HG03045 (cell line): ENCODE results near the gene DUSP22.
A peak's percentile ranks its signal among the peaks of the same experiment; 100 is the strongest.
"Not testable (repeated sequence)": the region's sequence is repeated elsewhere in the genome, so short reads cannot be mapped to it uniquely, and the experiment has no call there.

Experiments used
- ATAC-seq: cut with Tn5 transposase; IDR thresholded peaks from one replicate; pipeline ENCODE4 v1.9.1; 2021; ENCODE audit warnings: mild to moderate bottlenecking, moderate library complexity; ENCODE audit not compliant: unreplicated experiment

DUSP22 gene

GRCh38 chr6:322940-323729, 30.8 kb downstream of the DUSP22 start:
- no peak for ATAC-seq

- ATAC-seq: no peak
These were observed 31.4 kb downstream of the DUSP22 start for GRCh38 chr6:323730-324088.

GRCh38 chr6:324116-324728, 31.9 kb downstream of the DUSP22 start:
- ATAC-seq: no peak

GRCh38 chr6:324729-325125, 32.4 kb downstream of the DUSP22 start:
- no peak for ATAC-seq

- ATAC-seq: not testable (repeated sequence)
These were observed 33.0 kb downstream of the DUSP22 start for GRCh38 chr6:325161-325860.

DNA sequence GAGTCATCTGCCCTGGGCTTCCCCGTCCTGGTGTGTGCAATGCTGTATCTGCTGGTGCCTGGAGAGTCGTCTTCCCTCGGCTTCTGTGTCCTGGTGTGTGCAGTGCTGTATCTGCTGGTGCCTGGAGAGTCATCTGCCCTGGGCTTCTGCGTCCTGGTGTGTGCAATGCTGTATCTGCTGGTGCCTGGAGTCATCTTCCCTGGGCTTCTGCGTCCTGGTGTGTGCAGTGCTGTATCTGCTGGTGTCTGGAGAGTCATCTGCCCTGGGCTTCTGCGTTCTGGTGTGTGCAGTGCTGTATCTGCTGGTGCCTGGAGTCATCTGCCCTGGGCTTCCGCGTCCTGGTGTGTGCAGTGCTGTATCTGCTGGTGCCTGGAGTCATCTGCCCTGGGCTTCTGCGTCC, 33.8 kb downstream of the DUSP22 start:
- ATAC-seq: not testable (repeated sequence)

- ATAC-seq: no peak
These were observed 34.7 kb downstream of the DUSP22 start for GRCh38 chr6:326896-327537.

DNA sequence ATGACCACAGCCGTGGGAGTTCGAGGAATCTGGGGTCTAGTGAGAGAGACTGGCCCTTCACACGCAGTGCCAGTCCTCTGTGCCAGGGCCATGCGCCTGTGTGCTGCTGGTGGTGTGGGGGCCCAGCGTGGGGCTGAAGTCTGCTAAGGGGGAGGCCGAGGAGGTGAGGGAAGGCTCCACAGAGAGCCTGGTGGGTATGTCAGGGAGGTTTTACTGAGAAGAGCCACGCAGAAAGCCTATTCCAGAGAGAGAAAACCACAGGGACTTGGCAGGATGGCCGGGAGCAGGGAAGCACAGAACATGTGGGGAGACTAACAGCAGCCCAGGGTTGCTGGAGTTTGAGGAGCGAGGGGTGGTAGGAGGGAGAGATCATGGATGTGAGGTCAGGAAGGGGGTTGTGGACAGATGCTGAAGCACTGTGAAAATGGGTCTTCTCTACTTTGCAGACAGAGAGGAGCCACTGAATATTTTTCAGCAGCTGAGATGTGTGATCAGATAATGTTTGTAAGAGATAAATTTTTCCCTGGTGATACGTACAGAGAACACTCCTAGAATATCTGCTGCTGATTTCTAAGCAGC, 35.3 kb downstream of the DUSP22 start:
- no peak for ATAC-seq

GRCh38 chr6:328136-328670, 35.9 kb downstream of the DUSP22 start:
- peak; percentile 73 for ATAC-seq

DNA sequence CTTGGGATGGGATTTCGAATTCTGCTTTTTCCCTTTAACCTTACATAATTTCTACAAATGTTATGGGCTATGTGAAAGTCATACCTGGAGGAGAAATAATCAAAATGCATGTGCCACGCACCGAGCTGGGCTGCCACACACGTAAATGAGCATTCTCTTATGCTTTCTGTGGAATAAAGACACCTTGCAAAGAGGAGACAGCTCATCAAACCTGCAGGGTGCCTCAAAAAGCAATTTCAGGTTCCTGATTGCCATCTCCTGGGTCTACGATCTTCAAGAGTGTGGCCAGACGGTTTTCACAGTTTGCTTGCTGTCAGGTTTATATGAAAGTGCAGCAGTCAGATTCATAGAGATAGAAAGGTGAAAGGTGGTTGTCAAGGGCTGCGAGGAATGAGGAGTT, 36.6 kb downstream of the DUSP22 start:
- no peak for ATAC-seq

GRCh38 chr6:329888-330691, 37.8 kb downstream of the DUSP22 start:
- no peak for ATAC-seq

GRCh38 chr6:330948-331347, 38.7 kb downstream of the DUSP22 start:
- no peak for ATAC-seq

GRCh38 chr6:331622-332521, 39.6 kb downstream of the DUSP22 start:
- ATAC-seq: peak; percentile 30

- no peak for ATAC-seq
These were observed 40.4 kb downstream of the DUSP22 start for GRCh38 chr6:332671-333070.

GRCh38 chr6:333379-334002, 41.2 kb downstream of the DUSP22 start:
- no peak for ATAC-seq

DNA sequence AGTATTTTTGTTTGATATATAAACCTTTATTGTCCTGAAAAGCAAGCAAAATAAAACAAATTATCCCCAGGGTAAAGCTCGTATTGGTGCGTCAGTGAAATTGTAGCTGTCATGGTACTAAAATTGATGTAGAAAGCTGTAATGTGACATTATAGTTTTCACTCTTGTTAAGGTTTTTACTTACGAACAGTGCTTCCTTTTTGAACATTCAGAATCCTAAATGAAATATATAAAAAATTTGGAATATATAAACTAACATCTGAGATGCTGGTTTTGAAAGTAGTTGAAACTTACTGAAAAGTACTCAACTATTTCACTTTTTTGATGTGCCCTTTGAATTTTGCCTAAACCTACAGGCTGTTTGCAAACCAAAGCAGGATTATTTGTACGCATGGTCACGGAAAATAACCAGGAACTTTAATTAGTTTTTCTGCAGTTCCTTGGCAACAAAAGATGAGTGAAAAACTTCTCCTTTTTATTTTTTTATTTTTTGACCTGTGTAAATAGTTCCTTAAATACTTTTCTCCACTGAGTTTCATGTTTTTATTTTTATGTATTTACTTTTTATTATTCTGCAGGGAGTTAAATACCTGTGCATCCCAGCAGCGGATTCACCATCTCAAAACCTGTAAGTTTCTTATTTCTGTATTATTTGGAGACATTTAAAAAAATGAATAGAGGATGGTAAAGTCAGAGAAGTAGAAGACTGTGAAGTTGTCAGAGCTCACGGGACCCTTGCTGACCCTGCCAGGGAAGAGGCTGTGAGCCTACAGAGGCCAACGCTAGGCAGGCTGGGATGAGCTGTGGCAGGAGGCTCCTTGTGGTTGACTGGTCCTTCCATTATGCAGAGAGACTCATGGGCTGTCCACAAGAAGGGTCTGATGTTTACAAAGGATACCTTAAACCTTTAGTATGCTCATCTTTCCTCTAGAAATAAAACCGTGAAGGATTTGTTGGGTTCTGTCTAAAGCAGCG, 42.5 kb downstream of the DUSP22 start:
- no peak for ATAC-seq

DNA sequence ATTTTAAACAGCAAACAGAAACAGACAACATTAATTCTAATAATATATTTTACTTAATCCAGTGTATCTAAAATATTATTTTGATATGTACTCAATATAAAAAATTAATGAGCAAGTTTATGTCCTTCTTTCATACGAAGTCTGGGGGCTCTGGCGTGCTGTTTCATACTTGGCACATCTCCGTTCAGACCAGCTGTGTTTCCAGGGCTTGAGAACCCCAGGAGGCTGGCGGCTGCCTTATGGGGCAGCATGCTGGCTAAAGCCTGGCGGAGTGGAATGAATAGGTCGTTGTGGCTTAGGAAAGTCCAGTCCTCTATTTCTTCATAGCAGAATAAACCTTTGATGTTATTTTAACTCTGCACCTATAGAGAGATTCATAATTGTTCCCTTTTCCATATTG, 43.3 kb downstream of the DUSP22 start:
- no peak for ATAC-seq
